SJSA1 (cell line): ENCODE results near the gene PRKAR1B. TPM values are rescaled to one million over a fixed set of nuclear protein-coding genes. Genes with fewer than 3 reads are reported as not detected.

ENCODE experiments used
- DNase-seq, 2 experiments: peaks; one replicate each; pipeline ENCODE4 v3.0.0-alpha.2; 2015 to 2020; ENCODE audit warnings: low spot score in 2 of 2, low read depth in 1 of 2
- H3K27ac ChIP-seq: fragments of 250-450 bp; sonication (Bioruptor Pico); 2 replicates; pipeline ENCODE4 v1.5.1; 2020; ENCODE audit warnings: mild to moderate bottlenecking, moderate library complexity
- H3K27me3 ChIP-seq: fragments of 250-450 bp; sonication (Bioruptor Pico); replicated peaks from 2 replicates; pipeline ENCODE4 v1.5.1; 2020; ENCODE audit warnings: mild to moderate bottlenecking, moderate library complexity
- H3K36me3 ChIP-seq: fragments of 250-450 bp; sonication (Bioruptor Pico); 2 replicates; pipeline ENCODE4 v1.5.1; 2020; ENCODE audit warnings: mild to moderate bottlenecking
- H3K4me1 ChIP-seq: fragments of 250-450 bp; sonication (Bioruptor Pico); replicated peaks from 2 replicates; pipeline ENCODE4 v1.6.1; 2021; ENCODE audit warnings: mild to moderate bottlenecking
- H3K4me3 ChIP-seq: fragments of 250-450 bp; sonication (Bioruptor Pico); 2 replicates; pipeline ENCODE4 v1.5.1; 2020; ENCODE audit warnings: mild to moderate bottlenecking
- H3K9me3 ChIP-seq: fragments of 250-450 bp; sonication (Bioruptor Pico); replicated peaks from 2 replicates; pipeline ENCODE4 v1.5.1; 2020; ENCODE audit warnings: mild to moderate bottlenecking
- total RNA-seq: library from RNA; depleted of rRNA; stranded (reverse); fragments of >200 nt; shearing (Covaris generic); gene quantifications from 2 replicates; pipeline ENCODE4 v1.2.3, GENCODE V29; 2014

Gene PRKAR1B
- total RNA-seq, 1 experiment from 2014 or later, result 7.3 TPM

GRCh38 chr7:728602-729001 is 1.5 kb upstream of the PRKAR1B start:
- DNase-seq, result no peak
- peaks cover 20% of the 10 kb centered on the region for H3K36me3 ChIP-seq
- H3K4me3 ChIP-seq, result no peak overlapping the region
- H3K4me1 ChIP-seq, result peaks cover 13% of the 10 kb centered on the region
- no peaks in the 10 kb centered on the region for H3K27me3 ChIP-seq
- H3K27ac ChIP-seq, result no peak overlapping the region
- H3K9me3 ChIP-seq, result peaks cover 12% of the 10 kb centered on the region

GRCh38 chr7:727806-728460 is 852 bp upstream of the PRKAR1B start:
- Histone ChIP-seq H3K4me1 (peaks cover 13% of the 10 kb centered on the region), H3K9me3 (peaks cover 12% of the 10 kb centered on the region), H3K4me3 (no peak overlapping the region), H3K27ac (no peak overlapping the region), H3K27me3 (no peaks in the 10 kb centered on the region), H3K36me3 (peaks cover 19% of the 10 kb centered on the region)
- no peak for DNase-seq

GRCh38 chr7:726854-727103 is 302 bp downstream of the PRKAR1B start:
- Histone ChIP-seq H3K4me3 (peak overlapping the region; percentile 100), H3K9me3 (peaks cover 12% of the 10 kb centered on the region), H3K36me3 (peaks cover 11% of the 10 kb centered on the region), H3K27ac (peak overlapping the region; percentile 7; the same call in 1 of the 2 replicates), H3K27me3 (no peaks in the 10 kb centered on the region), H3K4me1 (peaks cover 13% of the 10 kb centered on the region)
- DNase-seq, result no peak

- Histone ChIP-seq H3K27ac (peak within 1 kb of the TSS; percentile 7; the same call in 1 of the 2 replicates), H3K4me3 (peak within 1 kb of the TSS; percentile 100), H3K4me1 (peaks cover 13% of the 10 kb centered on the region), H3K36me3 (peaks cover 11% of the 10 kb centered on the region), H3K27me3 (no peaks in the 10 kb centered on the region), H3K9me3 (peaks cover 12% of the 10 kb centered on the region)
- DNase-seq, result peak; percentile 64 to 81
These were observed 812 bp downstream of the PRKAR1B start, which contains the start of gene DNAAF5 for GRCh38 chr7:726084-726853. TSS of gene DNAAF5 (plus strand) at chr7:726699. CDS start at chr7:726721, 22 bp downstream.

- Histone ChIP-seq H3K27me3 (no peaks in the 10 kb centered on the region), H3K4me3 (no peak overlapping the region), H3K36me3 (peaks cover 3% of the 10 kb centered on the region), H3K9me3 (peaks cover 14% of the 10 kb centered on the region), H3K27ac (no peak overlapping the region), H3K4me1 (peaks cover 13% of the 10 kb centered on the region)
- no peak for DNase-seq
These were observed 1.7 kb downstream of the PRKAR1B start for GRCh38 chr7:725223-726005.

GRCh38 chr7:724298-724697 is 2.8 kb downstream of the PRKAR1B start:
- no peak overlapping the region for H3K27ac ChIP-seq
- peaks cover 13% of the 10 kb centered on the region for H3K4me1 ChIP-seq
- H3K9me3 ChIP-seq, result peaks cover 14% of the 10 kb centered on the region
- no peaks in the 10 kb centered on the region for H3K27me3 ChIP-seq
- peaks cover 3% of the 10 kb centered on the region for H3K36me3 ChIP-seq
- no peak overlapping the region for H3K4me3 ChIP-seq
- no peak for DNase-seq

- no peak for DNase-seq
- Histone ChIP-seq H3K27ac (no peak overlapping the region), H3K4me1 (peaks cover 13% of the 10 kb centered on the region)
These were observed 3.5 kb downstream of the PRKAR1B start for GRCh38 chr7:723541-723940.

GRCh38 chr7:721619-722248 is 5.3 kb downstream of the PRKAR1B start:
- Histone ChIP-seq H3K27me3 (no peaks in the 10 kb centered on the region), H3K9me3 (peaks cover 14% of the 10 kb centered on the region), H3K4me1 (peaks cover 13% of the 10 kb centered on the region), H3K27ac (no peak overlapping the region), H3K4me3 (no peak overlapping the region), H3K36me3 (peaks cover 2% of the 10 kb centered on the region)
- no peak for DNase-seq

More at GRCh38 chr7:723541-723940, 3.5 kb downstream of the PRKAR1B start:
- Histone ChIP-seq H3K4me3 (no peak overlapping the region), H3K36me3 (peaks cover 3% of the 10 kb centered on the region), H3K27me3 (no peaks in the 10 kb centered on the region), H3K9me3 (peaks cover 14% of the 10 kb centered on the region)

- Histone ChIP-seq H3K27ac (no peak overlapping the region), H3K36me3 (no peaks in the 10 kb centered on the region), H3K4me3 (no peak overlapping the region), H3K4me1 (no peaks in the 10 kb centered on the region), H3K27me3 (no peaks in the 10 kb centered on the region), H3K9me3 (peaks cover 2% of the 10 kb centered on the region; the same call in 1 of the 2 replicates)
- DNase-seq, result no peak
These were observed 10.4 kb downstream of the PRKAR1B start for GRCh38 chr7:716636-717035.

GRCh38 chr7:716222-716621 is 10.9 kb downstream of the PRKAR1B start:
- Histone ChIP-seq H3K9me3 (peaks cover 2% of the 10 kb centered on the region; the same call in 1 of the 2 replicates), H3K27me3 (no peaks in the 10 kb centered on the region), H3K4me3 (no peak overlapping the region), H3K27ac (no peak overlapping the region), H3K36me3 (no peaks in the 10 kb centered on the region), H3K4me1 (no peaks in the 10 kb centered on the region)
- no peak for DNase-seq

GRCh38 chr7:714251-714671 is 12.8 kb downstream of the PRKAR1B start:
- H3K4me3 ChIP-seq, result no peak overlapping the region
- DNase-seq, result no peak
- H3K27me3 ChIP-seq, result no peaks in the 10 kb centered on the region
- no peaks in the 10 kb centered on the region for H3K36me3 ChIP-seq
- H3K9me3 ChIP-seq, result no peaks in the 10 kb centered on the region
- no peaks in the 10 kb centered on the region for H3K4me1 ChIP-seq
- no peak overlapping the region for H3K27ac ChIP-seq

- no peak for DNase-seq
- H3K27me3 ChIP-seq, result no peaks in the 10 kb centered on the region
- H3K4me1 ChIP-seq, result no peaks in the 10 kb centered on the region
- H3K27ac ChIP-seq, result no peak overlapping the region
- no peaks in the 10 kb centered on the region for H3K36me3 ChIP-seq
- H3K9me3 ChIP-seq, result no peaks in the 10 kb centered on the region
- H3K4me3 ChIP-seq, result no peak overlapping the region
These were observed 13.4 kb downstream of the PRKAR1B start for GRCh38 chr7:713488-714230.

- Histone ChIP-seq H3K9me3 (no peaks in the 10 kb centered on the region), H3K4me3 (no peak overlapping the region), H3K4me1 (no peaks in the 10 kb centered on the region), H3K27ac (no peak overlapping the region), H3K36me3 (no peaks in the 10 kb centered on the region), H3K27me3 (no peaks in the 10 kb centered on the region)
- DNase-seq, result no peak
These were observed 14.0 kb downstream of the PRKAR1B start for GRCh38 chr7:713139-713457.
